ENCODE data around the gene CXCR6. TPM values are rescaled to one million over a fixed set of nuclear protein-coding genes. Genes with fewer than 3 reads are reported as not detected.
A peak's percentile ranks its signal among the peaks of the same experiment; 100 is the strongest.

The CXCR6 gene
- total and polyA plus RNA-seq, 8 donors: 0.08 to 0.89 (median 0.35) TPM; not detected in 1

GRCh38 chr3:45968149-45968548, 24.9 kb downstream of the CXCR6 start:
- ATAC-seq (no peak), FAIRE-seq (no peak), DNase-seq (no peak)
- intact Hi-C loops (cut with DNase I): no loop called here
- H3K27me3 ChIP-seq: no peaks in the 10 kb centered on the region
- no peak overlapping the region for H3K27ac ChIP-seq
- WGBS, 2 donors: 86 to 87% methylated on average over 9 of the region's 9 CpGs
- H3K4me1 ChIP-seq: no peaks in the 10 kb centered on the region
- TF ChIP-seq CTCF (IDR thresholded peaks at IDR 0.05): no peak
- H3K9me3 ChIP-seq: no peaks in the 10 kb centered on the region
- no peak overlapping the region for H3K4me3 ChIP-seq
- H3K36me3 ChIP-seq: peaks cover 10 to 71% (median 48%) of the 10 kb centered on the region in 3 donors

DNA sequence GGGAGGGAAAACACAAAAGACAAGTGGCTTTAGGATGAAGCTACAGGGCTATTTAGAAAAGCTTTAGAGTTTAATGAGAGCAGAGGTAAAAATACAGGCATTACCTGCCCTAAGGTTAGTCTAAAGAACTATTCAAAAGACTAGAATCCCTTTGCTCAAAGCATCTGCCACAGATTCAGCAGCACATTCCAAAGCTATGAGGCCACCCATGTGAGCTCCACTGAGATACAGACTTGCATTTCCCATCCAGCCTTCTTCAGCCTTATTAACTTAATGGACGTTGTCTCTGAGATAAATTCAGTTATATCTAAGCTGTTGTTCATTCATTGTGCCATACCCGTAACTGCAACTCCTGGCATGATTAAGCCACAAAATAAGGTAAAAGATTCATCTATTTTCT, 25.4 kb downstream of the CXCR6 start:
- ATAC-seq (peak in 1 of 4 donors; percentile 40), DNase-seq (no peak), FAIRE-seq (no peak)
- no peak overlapping the region for H3K27ac ChIP-seq
- intact Hi-C loops (cut with DNase I): no loop called here
- H3K4me1 ChIP-seq: no peaks in the 10 kb centered on the region
- TF ChIP-seq CTCF (IDR thresholded peaks at IDR 0.05): no peak
- 75 to 82% methylated on average over 2 of the region's 2 CpGs for WGBS, 2 donors
- no peak overlapping the region for H3K4me3 ChIP-seq
- H3K36me3 ChIP-seq: peaks cover 10 to 68% (median 43%) of the 10 kb centered on the region in 3 donors
- no peaks in the 10 kb centered on the region for H3K9me3 ChIP-seq
- no peaks in the 10 kb centered on the region for H3K27me3 ChIP-seq

DNA sequence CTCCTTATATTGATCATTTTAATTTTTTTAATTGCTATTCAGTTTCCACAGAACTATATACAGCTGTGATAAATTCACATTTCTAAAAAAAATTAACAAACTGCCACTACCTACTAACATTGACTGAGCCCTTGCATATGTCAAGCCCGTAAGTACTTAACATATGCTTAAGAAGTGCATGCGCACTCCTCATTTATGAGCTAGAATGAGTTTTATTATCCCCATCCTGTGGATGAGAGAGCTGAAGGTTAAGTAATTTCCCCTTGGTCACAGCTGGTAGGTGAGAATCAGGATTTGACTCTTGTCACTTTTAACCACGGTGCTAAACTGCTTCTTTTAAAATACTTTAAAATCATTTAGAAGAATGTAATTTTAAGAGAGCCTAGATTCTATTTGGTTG, 25.9 kb downstream of the CXCR6 start:
- H3K27ac ChIP-seq: no peak overlapping the region
- intact Hi-C loops (cut with DNase I): no loop called here
- 94 to 95% methylated on average over 3 of the region's 3 CpGs for WGBS, 2 donors
- H3K27me3 ChIP-seq: no peaks in the 10 kb centered on the region
- TF ChIP-seq CTCF (IDR thresholded peaks at IDR 0.05): no peak
- H3K4me3 ChIP-seq: no peak overlapping the region
- H3K36me3 ChIP-seq: peaks cover 10 to 68% (median 39%) of the 10 kb centered on the region in 3 donors
- H3K9me3 ChIP-seq: no peaks in the 10 kb centered on the region
- DNase-seq (no peak), ATAC-seq (no peak), FAIRE-seq (no peak)
- H3K4me1 ChIP-seq: no peaks in the 10 kb centered on the region

GRCh38 chr3:45969953-45970352, 26.7 kb downstream of the CXCR6 start:
- H3K36me3 ChIP-seq: peaks cover 10 to 68% (median 31%) of the 10 kb centered on the region in 3 donors
- no peak for TF ChIP-seq CTCF (IDR thresholded peaks at IDR 0.05)
- H3K27ac ChIP-seq: no peak overlapping the region
- H3K4me1 ChIP-seq: no peaks in the 10 kb centered on the region
- H3K27me3 ChIP-seq: no peaks in the 10 kb centered on the region
- WGBS, 2 donors: 89 to 96% methylated on average over 3 of the region's 3 CpGs
- no peak for ATAC-seq
- DNase-seq: no peak
- H3K4me3 ChIP-seq: no peak overlapping the region
- no peaks in the 10 kb centered on the region for H3K9me3 ChIP-seq
- FAIRE-seq: no peak
- intact Hi-C loops (cut with DNase I): no loop called here

DNA sequence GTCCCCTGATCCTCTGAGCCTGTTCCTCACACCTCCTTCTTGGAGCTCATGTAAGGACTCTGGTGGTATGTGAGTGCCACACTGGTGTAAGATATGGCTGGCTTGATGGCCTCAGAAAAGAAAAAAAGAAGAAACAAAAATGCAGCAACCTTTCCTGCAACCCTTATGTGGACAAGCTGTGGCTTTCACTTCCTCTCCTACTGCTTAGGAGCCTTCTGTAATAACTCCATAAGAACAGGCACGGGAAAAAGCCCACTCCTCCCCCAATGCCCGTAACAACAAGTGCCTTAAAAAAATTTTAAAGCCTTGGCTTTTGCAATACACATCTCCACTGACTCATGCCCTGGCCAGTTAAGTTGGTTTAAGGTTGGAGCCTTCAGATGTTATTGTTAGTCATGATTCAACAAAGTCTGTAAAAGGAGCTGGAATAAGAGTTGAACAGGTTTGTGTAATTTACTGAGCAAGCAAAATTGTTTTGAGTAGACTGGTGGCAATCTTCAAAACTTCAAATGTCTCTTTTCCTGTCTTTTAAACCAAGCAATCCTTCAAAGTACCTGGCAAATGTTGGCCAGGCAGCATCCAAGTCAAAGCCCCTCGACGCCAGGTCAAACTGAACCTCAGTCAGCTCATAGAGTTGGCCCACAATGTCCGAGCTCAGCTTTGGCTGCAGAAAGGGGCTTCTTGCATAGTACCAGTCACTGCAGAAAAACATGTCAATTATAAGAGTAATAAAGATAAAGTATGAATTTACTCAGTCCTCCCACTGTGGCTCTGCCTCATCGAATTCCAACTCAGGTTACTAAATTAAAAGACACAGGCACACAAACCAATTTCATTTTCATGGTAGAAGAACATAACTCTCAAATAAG, 29.5 kb downstream of the CXCR6 start:
- no peak overlapping the region for H3K4me3 ChIP-seq
- DNase-seq: no peak
- no peaks in the 10 kb centered on the region for H3K27me3 ChIP-seq
- no peak overlapping the region for H3K27ac ChIP-seq
- FAIRE-seq: no peak
- intact Hi-C loops (cut with DNase I): no loop called here
- no peak for TF ChIP-seq CTCF (IDR thresholded peaks at IDR 0.05)
- peaks cover 2 to 51% (median 16%) of the 10 kb centered on the region in 3 donors for H3K36me3 ChIP-seq
- H3K4me1 ChIP-seq: no peaks in the 10 kb centered on the region
- peak in 2 of 4 donors; percentile 66 for ATAC-seq
- H3K9me3 ChIP-seq: no peaks in the 10 kb centered on the region
- 86 to 89% methylated on average over 6 of the region's 6 CpGs for WGBS, 2 donors

All from pancreas (tissue), 10 donors.